ENCODE results near the gene CCNY.

DNA sequence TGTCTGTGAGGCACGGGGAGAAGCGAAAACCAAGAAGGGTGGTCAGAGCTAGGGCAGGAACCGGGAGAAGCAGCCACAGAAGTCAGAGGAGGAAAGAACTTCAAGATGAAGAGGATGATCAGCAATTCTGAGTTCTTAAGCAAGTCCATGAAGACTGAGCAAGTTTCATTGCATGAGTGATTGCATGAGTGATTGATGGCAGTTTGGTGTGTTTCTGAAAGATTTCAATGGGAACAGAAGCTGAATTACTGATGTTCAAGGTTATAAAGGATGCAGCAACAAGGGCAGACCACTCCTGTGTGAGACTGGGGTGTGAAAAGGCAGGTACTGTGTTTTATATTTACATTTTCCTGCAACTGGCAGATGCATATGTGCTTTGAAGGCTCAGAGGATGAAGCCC lies 35.4 kb downstream of the CCNY start:
- TF ChIP-seq, protein P1, sequence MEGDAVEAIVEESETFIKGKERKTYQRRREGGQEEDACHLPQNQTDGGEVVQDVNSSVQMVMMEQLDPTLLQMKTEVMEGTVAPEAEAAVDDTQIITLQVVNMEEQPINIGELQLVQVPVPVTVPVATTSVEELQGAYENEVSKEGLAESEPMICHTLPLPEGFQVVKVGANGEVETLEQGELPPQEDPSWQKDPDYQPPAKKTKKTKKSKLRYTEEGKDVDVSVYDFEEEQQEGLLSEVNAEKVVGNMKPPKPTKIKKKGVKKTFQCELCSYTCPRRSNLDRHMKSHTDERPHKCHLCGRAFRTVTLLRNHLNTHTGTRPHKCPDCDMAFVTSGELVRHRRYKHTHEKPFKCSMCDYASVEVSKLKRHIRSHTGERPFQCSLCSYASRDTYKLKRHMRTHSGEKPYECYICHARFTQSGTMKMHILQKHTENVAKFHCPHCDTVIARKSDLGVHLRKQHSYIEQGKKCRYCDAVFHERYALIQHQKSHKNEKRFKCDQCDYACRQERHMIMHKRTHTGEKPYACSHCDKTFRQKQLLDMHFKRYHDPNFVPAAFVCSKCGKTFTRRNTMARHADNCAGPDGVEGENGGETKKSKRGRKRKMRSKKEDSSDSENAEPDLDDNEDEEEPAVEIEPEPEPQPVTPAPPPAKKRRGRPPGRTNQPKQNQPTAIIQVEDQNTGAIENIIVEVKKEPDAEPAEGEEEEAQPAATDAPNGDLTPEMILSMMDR (conservative IDR thresholded peaks at IDR 0.05; ENCODE audit: low read length) = no peak
- TF ChIP-seq EZH2phosphoT487 (IDR thresholded peaks at IDR 0.05; ENCODE audit: borderline replicate concordance) = no peak

All from Loucy (cell line).